Left kidney (tissue), 2 donors: ENCODE results near the gene RPL37. TPM values are rescaled to one million over a fixed set of nuclear protein-coding genes. Genes with fewer than 3 reads are reported as not detected.
"Not testable (repeated sequence)": the region's sequence is repeated elsewhere in the genome, so short reads cannot be mapped to it uniquely, and the experiment has no call there.

ENCODE experiments used
- DNase-seq: peaks from one replicate; pipeline ENCODE4 v3.0.0-alpha.2; 2013
- polyA plus RNA-seq: library from polyadenylated mRNA; unstranded; fragments of 120-200 nt; gene quantifications from one replicate; pipeline ENCODE4 v1.2.1, GENCODE V29; 2013; ENCODE audit not compliant: insufficient read length

RPL37 gene
- polyA plus RNA-seq, 1 donor, result 1,634 TPM

- peak; percentile 88 for DNase-seq
Observed at GRCh38 chr5:40798012-40798800, 36.8 kb downstream of the RPL37 start, which contains the start of gene PRKAA1. Gene PRKAA1, minus strand, starts transcription at chr5:40798374. Its CDS starts 185 bp downstream, at chr5:40798189.

GRCh38 chr5:40797273-40798011 is 37.6 kb downstream of the RPL37 start:
- DNase-seq, result peak; percentile 62

GRCh38 chr5:40796487-40796889 is 38.5 kb downstream of the RPL37 start:
- no peak for DNase-seq

GRCh38 chr5:40794877-40795276 is 40.1 kb downstream of the RPL37 start:
- not testable (repeated sequence) for DNase-seq

GRCh38 chr5:40794340-40794739 is 40.7 kb downstream of the RPL37 start:
- not testable (repeated sequence) for DNase-seq

GRCh38 chr5:40792691-40793090 is 42.3 kb downstream of the RPL37 start:
- DNase-seq, result not testable (repeated sequence)

- no peak for DNase-seq
Observed at GRCh38 chr5:40791715-40792139, 43.3 kb downstream of the RPL37 start.

- no peak for DNase-seq
Observed at GRCh38 chr5:40790947-40791593, 44.0 kb downstream of the RPL37 start.

GRCh38 chr5:40788941-40789340 is 46.1 kb downstream of the RPL37 start:
- DNase-seq, result not testable (repeated sequence)

- DNase-seq, result no peak
Observed at GRCh38 chr5:40787986-40788385, 47.0 kb downstream of the RPL37 start.

- DNase-seq, result not testable (repeated sequence)
Observed at GRCh38 chr5:40786664-40787063, 48.4 kb downstream of the RPL37 start.

- DNase-seq, result no peak
Observed at GRCh38 chr5:40784916-40785315, 50.1 kb downstream of the RPL37 start.

- no peak for DNase-seq
Observed at GRCh38 chr5:40784027-40784653, 50.9 kb downstream of the RPL37 start.

GRCh38 chr5:40781843-40782409 is 53.1 kb downstream of the RPL37 start:
- no peak for DNase-seq

- no peak for DNase-seq
Observed at GRCh38 chr5:40780858-40781257, 54.2 kb downstream of the RPL37 start.

GRCh38 chr5:40780199-40780598 is 54.8 kb downstream of the RPL37 start:
- DNase-seq, result no peak

- no peak for DNase-seq
Observed at GRCh38 chr5:40779561-40779960, 55.5 kb downstream of the RPL37 start.

- no peak for DNase-seq
Observed at GRCh38 chr5:40778133-40778532, 56.9 kb downstream of the RPL37 start.

GRCh38 chr5:40776658-40776977 is 58.4 kb downstream of the RPL37 start:
- no peak for DNase-seq

GRCh38 chr5:40775846-40776657 is 59.0 kb downstream of the RPL37 start:
- DNase-seq, result no peak
